D721Med (cell line): ENCODE data around the gene CNPY1.

Experiments used
- DNase-seq: peaks from one replicate; pipeline ENCODE4 v3.0.0; 2011; ENCODE audit warnings: low spot score; ENCODE audit not compliant: insufficient read length
- FAIRE-seq: peaks from 2 replicates; lab custom pipeline; 2011; peaks lifted over from hg19 to GRCh38; lab: Jason Lieb, UNC
- CTCF ChIP-seq: IDR thresholded peaks from 2 replicates; pipeline ENCODE4 v1.5.1; 2012; ENCODE audit warnings: mild to moderate bottlenecking, control low read depth; ENCODE audit not compliant: insufficient read depth; ENCODE audit errors: missing control alignments

CNPY1 gene

GRCh38 chr7:155533120-155533826 is 13.1 kb downstream of the CNPY1 start:
- no peak for DNase-seq
- no peak for TF ChIP-seq CTCF
- no peak for FAIRE-seq

- no peak for TF ChIP-seq CTCF
- no peak for FAIRE-seq
- no peak for DNase-seq
These were observed 13.6 kb downstream of the CNPY1 start for GRCh38 chr7:155532792-155533119.

GRCh38 chr7:155531681-155532080 is 14.7 kb downstream of the CNPY1 start:
- DNase-seq (no peak), FAIRE-seq (no peak)
- no peak for TF ChIP-seq CTCF

- FAIRE-seq: no peak
- no peak for DNase-seq
- TF ChIP-seq CTCF: no peak
These were observed 15.8 kb downstream of the CNPY1 start for GRCh38 chr7:155530601-155531000.

GRCh38 chr7:155529845-155530244 is 16.5 kb downstream of the CNPY1 start:
- no peak for TF ChIP-seq CTCF
- FAIRE-seq: no peak
- no peak for DNase-seq

- TF ChIP-seq CTCF: no peak
- no peak for FAIRE-seq
These were observed 17.0 kb downstream of the CNPY1 start for GRCh38 chr7:155529346-155529745.

GRCh38 chr7:155527664-155528063 is 18.7 kb downstream of the CNPY1 start:
- TF ChIP-seq CTCF: no peak
- FAIRE-seq: no peak
- DNase-seq: no peak

More at GRCh38 chr7:155529346-155529745, 17.0 kb downstream of the CNPY1 start:
- DNase-seq: no peak
